ENCODE results near the gene HYAL3. TPM values are rescaled to one million over a fixed set of nuclear protein-coding genes. Genes with fewer than 3 reads are reported as not detected.

The HYAL3 gene
- total and polyA plus RNA-seq, 2 of the 13 experiments (the other 11 are each of a cell fraction or from before 2014, with no cell fraction given), result 5.5 to 10.4 TPM

DNA sequence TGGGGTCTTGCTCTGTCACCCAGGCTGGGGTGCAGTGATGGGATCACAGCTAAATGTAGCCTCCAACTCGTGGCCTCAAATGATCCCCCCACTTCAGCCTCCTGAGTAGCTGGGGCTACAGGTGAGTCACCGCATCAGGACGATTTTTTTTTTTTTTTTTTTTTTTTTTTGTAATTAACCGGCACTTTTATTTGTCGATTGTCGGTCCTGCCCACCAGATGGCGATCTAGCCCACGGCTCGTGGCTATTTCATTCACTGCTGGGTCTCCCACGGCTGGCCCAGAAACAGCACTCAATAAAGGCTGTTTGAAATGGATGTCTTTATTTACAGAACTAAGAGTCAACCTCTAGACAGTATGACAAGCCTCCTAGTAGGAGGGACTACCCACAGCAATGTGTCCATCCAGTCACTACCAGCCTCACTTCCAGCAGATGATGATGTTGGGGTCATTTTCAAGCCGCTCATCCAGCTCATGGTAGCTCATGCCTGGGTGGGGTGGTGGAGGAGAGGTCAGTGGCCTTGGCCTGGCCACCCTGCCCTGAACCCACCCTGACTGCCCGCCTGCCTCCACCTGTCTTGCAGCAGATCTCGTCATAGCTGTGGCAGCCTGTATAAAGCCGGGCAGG, 48.1 kb upstream of the HYAL3 start (continued):
- TF ChIP-seq, protein P1, sequence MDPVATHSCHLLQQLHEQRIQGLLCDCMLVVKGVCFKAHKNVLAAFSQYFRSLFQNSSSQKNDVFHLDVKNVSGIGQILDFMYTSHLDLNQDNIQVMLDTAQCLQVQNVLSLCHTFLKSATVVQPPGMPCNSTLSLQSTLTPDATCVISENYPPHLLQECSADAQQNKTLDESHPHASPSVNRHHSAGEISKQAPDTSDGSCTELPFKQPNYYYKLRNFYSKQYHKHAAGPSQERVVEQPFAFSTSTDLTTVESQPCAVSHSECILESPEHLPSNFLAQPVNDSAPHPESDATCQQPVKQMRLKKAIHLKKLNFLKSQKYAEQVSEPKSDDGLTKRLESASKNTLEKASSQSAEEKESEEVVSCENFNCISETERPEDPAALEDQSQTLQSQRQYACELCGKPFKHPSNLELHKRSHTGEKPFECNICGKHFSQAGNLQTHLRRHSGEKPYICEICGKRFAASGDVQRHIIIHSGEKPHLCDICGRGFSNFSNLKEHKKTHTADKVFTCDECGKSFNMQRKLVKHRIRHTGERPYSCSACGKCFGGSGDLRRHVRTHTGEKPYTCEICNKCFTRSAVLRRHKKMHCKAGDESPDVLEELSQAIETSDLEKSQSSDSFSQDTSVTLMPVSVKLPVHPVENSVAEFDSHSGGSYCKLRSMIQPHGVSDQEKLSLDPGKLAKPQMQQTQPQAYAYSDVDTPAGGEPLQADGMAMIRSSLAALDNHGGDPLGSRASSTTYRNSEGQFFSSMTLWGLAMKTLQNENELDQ (CRISPR knock-in tag; IDR thresholded peaks at IDR 0.05; ENCODE audit: borderline replicate concordance), result no peak
- TF ChIP-seq SMAD9 (CRISPR knock-in tag; IDR thresholded peaks at IDR 0.05), result no peak
- TF ChIP-seq, protein P2, sequence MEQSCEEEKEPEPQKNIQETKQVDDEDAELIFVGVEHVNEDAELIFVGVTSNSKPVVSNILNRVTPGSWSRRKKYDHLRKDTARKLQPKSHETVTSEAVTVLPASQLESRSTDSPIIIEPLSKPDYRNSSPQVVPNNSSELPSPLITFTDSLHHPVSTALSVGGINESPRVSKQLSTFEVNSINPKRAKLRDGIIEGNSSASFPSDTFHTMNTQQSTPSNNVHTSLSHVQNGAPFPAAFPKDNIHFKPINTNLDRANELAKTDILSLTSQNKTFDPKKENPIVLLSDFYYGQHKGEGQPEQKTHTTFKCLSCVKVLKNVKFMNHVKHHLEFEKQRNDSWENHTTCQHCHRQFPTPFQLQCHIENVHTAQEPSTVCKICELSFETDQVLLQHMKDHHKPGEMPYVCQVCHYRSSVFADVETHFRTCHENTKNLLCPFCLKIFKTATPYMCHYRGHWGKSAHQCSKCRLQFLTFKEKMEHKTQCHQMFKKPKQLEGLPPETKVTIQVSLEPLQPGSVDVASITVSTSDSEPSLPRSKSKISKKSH (CRISPR knock-in tag; IDR thresholded peaks at IDR 0.05; ENCODE audit: borderline replicate concordance), result no peak
- TF ChIP-seq PHB2 (IDR thresholded peaks at IDR 0.05; ENCODE audit: partially characterized antibody), result no peak
- TF ChIP-seq SMC3 (IDR thresholded peaks at IDR 0.05; ENCODE audit: low read length), result peak; percentile 46; the same call in 1 of the 2 replicates
- no peak for TF ChIP-seq ZNF619 (CRISPR knock-in tag; IDR thresholded peaks at IDR 0.05)
- no peak for TF ChIP-seq NR2F1 (CRISPR knock-in tag; IDR thresholded peaks at IDR 0.05)
- TF ChIP-seq FOXA3 (CRISPR knock-in tag; IDR thresholded peaks at IDR 0.05), result 0 out of 2 replicates have a peak, but pooled peaks have one; percentile 28
- TF ChIP-seq SP1 (IDR thresholded peaks at IDR 0.05), result no peak
- TF ChIP-seq SP1 (CRISPR knock-in tag; IDR thresholded peaks at IDR 0.05), result no peak
- peak; percentile 51; the same call in 1 of the 2 replicates for TF ChIP-seq THAP11 (CRISPR knock-in tag; IDR thresholded peaks at IDR 0.05)
- TF ChIP-seq AHR (CRISPR knock-in tag; IDR thresholded peaks at IDR 0.05), result no peak
- TF ChIP-seq, protein P3, sequence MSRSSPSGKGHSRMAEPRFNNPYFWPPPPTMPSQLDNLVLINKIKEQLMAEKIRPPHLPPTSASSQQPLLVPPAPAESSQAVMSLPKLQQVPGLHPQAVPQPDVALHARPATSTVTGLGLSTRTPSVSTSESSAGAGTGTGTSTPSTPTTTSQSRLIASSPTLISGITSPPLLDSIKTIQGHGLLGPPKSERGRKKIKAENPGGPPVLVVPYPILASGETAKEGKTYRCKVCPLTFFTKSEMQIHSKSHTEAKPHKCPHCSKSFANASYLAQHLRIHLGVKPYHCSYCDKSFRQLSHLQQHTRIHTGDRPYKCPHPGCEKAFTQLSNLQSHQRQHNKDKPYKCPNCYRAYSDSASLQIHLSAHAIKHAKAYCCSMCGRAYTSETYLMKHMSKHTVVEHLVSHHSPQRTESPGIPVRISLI (CRISPR knock-in tag; IDR thresholded peaks at IDR 0.05; ENCODE audit: borderline replicate concordance), result peak; percentile 88
- TF ChIP-seq ZNF292 (CRISPR knock-in tag; IDR thresholded peaks at IDR 0.05; ENCODE audit: borderline replicate concordance, low read depth), result no peak
- peak; percentile 65 for TF ChIP-seq STAG1 (CRISPR knock-in tag; IDR thresholded peaks at IDR 0.05)
- TF ChIP-seq, protein P4, sequence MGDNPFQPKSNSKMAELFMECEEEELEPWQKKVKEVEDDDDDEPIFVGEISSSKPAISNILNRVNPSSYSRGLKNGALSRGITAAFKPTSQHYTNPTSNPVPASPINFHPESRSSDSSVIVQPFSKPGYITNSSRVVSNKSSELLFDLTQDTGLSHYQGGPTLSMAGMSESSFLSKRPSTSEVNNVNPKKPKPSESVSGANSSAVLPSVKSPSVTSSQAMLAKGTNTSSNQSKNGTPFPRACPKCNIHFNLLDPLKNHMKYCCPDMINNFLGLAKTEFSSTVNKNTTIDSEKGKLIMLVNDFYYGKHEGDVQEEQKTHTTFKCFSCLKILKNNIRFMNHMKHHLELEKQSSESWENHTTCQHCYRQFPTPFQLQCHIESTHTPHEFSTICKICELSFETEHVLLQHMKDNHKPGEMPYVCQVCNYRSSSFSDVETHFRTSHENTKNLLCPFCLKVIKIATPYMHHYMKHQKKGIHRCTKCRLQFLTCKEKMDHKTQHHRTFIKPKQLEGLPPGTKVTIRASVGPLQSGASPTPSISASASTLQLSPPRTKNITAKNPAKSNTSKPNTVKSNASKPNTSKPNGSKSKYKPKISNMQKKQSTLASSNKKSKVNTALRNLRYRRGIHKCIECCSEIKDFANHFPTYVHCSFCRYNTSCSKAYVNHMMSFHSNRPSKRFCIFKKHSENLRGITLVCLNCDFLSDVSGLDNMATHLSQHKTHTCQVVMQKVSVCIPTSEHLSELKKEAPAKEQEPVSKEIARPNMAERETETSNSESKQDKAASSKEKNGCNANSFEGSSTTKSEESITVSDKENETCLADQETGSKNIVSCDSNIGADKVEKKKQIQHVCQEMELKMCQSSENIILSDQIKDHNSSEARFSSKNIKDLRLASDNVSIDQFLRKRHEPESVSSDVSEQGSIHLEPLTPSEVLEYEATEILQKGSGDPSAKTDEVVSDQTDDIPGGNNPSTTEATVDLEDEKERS (CRISPR knock-in tag; IDR thresholded peaks at IDR 0.05), result no peak
- no peak for TF ChIP-seq HOXA3 (CRISPR knock-in tag; IDR thresholded peaks at IDR 0.05)
- no peak for TF ChIP-seq ZNF501 (CRISPR knock-in tag; IDR thresholded peaks at IDR 0.05)
- no peak for TF ChIP-seq XBP1 (CRISPR knock-in tag; IDR thresholded peaks at IDR 0.05)
- no peak for TF ChIP-seq LCORL (IDR thresholded peaks at IDR 0.05)
- TF ChIP-seq LCORL (CRISPR knock-in tag; IDR thresholded peaks at IDR 0.05), result no peak
- TF ChIP-seq ZBTB3 (CRISPR knock-in tag; IDR thresholded peaks at IDR 0.05; ENCODE audit: borderline replicate concordance, low read depth), result no peak
